GM13977 (cell line): ENCODE results near the gene RAD51B.

Experiments used
- DNase-seq: peaks from one replicate; pipeline ENCODE4 v3.0.0; 2012; ENCODE audit warnings: low spot score
- CTCF ChIP-seq: IDR thresholded peaks from 2 replicates; pipeline ENCODE4 v1.5.1; 2012; ENCODE audit warnings: mild to moderate bottlenecking, control low read depth; ENCODE audit not compliant: insufficient read depth; ENCODE audit errors: extremely low read depth, missing control alignments
- in situ Hi-C: fragments of 300-500 bp; cut with MboI; formaldehyde crosslinking; loops from one replicate; pipeline ENCODE4 v1.12.0; 2022; ENCODE audit warnings: low sequenced_read_pairs, low pct_unique_long_range_greater_than_20kb, mixed read lengths, inconsistent platforms; ENCODE audit not compliant: unreplicated experiment

RAD51B gene

GRCh38 chr14:68447581-68448251, 628.1 kb downstream of the RAD51B start:
- in situ Hi-C loops, result no loop called here
- TF ChIP-seq CTCF, result no peak
- DNase-seq, result no peak

- in situ Hi-C loops, result no loop called here
- DNase-seq, result no peak
- no peak for TF ChIP-seq CTCF
Measured at GRCh38 chr14:68448252-68448902, 628.8 kb downstream of the RAD51B start.

GRCh38 chr14:68449561-68450181, 630.1 kb downstream of the RAD51B start:
- in situ Hi-C loops, result no loop called here
- DNase-seq, result no peak
- TF ChIP-seq CTCF, result no peak

- in situ Hi-C loops, result no loop called here
- DNase-seq, result no peak
- TF ChIP-seq CTCF, result no peak
Measured at GRCh38 chr14:68450391-68451120, 631.0 kb downstream of the RAD51B start.

GRCh38 chr14:68451696-68452373, 632.3 kb downstream of the RAD51B start:
- no peak for TF ChIP-seq CTCF
- in situ Hi-C loops, result no loop called here
- DNase-seq, result no peak

- TF ChIP-seq CTCF, result no peak
- in situ Hi-C loops, result no loop called here
Measured at GRCh38 chr14:68458253-68458652, 638.7 kb downstream of the RAD51B start.

More at GRCh38 chr14:68458253-68458652, 638.7 kb downstream of the RAD51B start:
- no peak for DNase-seq
